GM19463 (cell line): ENCODE data around the gene JADE2.

Experiments used
- ATAC-seq: cut with Tn5 transposase; IDR thresholded peaks from one replicate; pipeline ENCODE4 v1.9.1; 2021; ENCODE audit warnings: mild to moderate bottlenecking, moderate library complexity; ENCODE audit not compliant: unreplicated experiment

The JADE2 gene

GRCh38 chr5:134527961-134528424, 2.5 kb downstream of the JADE2 start:
- ATAC-seq, result no peak

GRCh38 chr5:134528556-134528955, 3.1 kb downstream of the JADE2 start:
- no peak for ATAC-seq

- no peak for ATAC-seq
Measured at GRCh38 chr5:134529460-134529859, 4.0 kb downstream of the JADE2 start.

GRCh38 chr5:134530301-134531077, 5.0 kb downstream of the JADE2 start:
- ATAC-seq, result no peak

DNA sequence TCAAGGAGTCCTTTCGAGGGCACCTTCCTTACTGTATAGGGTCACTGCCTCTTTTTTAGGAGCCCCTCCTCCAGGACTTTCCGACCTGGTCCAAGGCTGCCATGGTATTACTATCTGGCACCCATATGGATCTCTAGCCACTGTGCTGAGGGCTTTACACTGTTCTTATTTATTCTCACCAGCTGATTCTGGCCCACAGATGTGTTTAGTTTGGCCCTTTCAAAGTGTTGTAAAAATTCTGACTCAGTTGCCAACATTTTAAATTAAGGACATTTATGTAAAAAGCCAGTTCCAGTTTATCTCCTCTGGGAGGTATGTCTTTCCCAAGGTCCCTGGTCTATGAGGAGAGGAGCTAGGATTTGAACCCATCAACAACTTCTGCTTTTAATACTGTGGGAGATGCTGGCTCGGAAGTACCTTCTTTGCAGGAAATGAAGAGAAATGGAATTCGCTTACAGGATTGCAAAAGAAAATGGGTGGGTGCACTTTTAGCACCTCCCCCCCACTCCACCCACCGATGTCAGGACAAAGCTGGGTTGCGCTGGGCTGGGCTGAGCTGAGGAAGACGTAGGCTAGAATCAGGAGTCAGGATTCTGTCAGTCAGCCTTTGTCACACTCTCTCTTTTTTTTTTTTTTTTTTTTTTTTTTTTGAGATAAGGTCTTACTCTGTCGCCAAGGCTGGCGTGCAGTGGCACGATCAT, 7.8 kb downstream of the JADE2 start:
- no peak for ATAC-seq

DNA sequence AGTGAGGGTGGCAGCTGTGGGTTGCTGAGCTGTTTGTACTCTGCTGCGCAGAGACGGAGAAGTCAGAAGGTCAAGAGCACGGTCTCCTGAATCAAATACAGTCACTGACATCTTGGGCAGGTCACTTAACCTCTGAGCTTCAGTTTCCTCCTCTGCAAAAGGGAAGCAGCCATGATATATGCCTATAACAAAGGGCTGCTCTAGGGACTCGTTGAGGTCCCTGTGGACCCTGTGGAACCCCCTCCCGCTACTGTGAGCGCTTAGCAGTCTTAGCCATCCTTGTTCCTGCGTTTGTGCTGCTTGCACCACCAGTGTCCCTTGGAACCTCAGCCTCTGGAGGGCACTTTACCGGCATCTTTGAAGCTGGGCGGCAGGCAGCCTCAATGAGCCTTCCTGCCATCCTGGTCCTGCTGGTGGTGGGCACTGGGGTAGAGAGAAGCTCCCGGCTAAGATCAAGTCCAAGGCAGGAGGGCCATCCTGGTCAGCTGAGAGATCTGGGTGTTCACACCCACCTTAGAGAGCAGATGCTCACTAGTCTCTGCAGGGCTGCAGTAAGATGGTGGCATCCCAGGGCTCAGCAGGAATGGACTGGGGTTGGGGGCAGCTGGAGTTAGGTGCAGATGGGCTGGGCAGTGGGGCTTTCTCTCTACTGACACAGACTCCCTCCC, 8.7 kb downstream of the JADE2 start:
- ATAC-seq, result no peak

DNA sequence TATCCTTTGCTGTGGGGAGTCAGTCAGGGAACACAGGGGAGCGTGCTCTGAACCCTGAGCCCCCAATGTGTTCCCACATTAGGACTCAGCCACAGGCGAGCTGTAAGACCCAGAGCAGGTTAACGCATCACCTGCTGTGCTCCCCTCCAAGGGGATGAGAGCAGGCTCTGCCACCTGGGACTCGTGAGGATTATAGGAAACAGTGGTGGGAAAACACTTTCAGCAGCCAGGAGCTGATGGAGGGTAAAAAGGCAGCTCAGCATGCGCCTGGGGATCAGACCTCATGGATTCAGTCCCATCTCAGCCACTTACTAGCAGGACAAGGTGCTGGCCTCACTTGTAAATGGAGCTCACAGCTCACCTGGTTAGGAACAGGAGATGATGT, 9.2 kb downstream of the JADE2 start:
- ATAC-seq, result no peak

DNA sequence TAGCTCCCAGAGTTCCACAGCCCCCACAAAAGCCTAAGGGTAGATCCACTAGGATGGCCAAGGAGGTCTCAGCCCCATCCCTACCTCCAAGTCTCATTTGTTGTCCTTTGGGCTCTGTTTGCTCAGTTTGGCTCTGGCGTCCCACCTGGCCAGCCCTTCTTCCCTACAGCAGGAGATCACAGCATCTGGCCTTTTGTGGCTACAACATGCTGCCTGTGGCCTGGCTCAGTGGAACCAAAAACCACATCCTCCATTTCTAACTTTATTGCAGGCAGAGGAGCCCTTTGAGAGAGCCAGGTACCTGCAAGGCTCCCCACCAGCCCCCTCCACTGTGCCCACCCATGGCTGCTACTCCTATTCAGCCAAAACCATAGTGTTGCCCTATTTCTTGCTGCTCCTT, 11.4 kb downstream of the JADE2 start:
- no peak for ATAC-seq

- ATAC-seq, result no peak
Measured at GRCh38 chr5:134537297-134537696, 11.8 kb downstream of the JADE2 start.

- ATAC-seq, result no peak
Measured at GRCh38 chr5:134538296-134538695, 12.8 kb downstream of the JADE2 start.

DNA sequence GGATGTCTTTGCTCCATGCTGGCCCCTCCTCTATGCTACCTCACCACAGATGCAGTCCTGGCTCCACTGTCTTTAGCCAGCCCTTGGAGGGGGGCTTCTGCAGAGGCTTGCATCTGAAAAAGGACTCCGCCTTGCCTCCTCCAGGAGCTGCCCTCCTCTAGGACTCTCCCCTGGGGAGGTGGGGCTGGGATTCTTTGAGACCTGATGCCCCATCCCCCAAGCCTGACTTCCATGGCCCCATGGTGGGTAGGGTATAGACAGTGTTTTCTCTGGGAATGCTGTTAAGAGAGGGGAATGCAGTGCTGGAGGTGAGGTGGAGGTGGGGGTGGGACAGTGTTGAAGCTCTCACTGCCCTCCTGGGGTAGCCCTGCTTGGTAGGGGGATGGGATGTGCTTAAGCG, 14.3 kb downstream of the JADE2 start:
- ATAC-seq, result no peak

GRCh38 chr5:134540747-134541733, 15.6 kb downstream of the JADE2 start:
- ATAC-seq, result peak; percentile 36

DNA sequence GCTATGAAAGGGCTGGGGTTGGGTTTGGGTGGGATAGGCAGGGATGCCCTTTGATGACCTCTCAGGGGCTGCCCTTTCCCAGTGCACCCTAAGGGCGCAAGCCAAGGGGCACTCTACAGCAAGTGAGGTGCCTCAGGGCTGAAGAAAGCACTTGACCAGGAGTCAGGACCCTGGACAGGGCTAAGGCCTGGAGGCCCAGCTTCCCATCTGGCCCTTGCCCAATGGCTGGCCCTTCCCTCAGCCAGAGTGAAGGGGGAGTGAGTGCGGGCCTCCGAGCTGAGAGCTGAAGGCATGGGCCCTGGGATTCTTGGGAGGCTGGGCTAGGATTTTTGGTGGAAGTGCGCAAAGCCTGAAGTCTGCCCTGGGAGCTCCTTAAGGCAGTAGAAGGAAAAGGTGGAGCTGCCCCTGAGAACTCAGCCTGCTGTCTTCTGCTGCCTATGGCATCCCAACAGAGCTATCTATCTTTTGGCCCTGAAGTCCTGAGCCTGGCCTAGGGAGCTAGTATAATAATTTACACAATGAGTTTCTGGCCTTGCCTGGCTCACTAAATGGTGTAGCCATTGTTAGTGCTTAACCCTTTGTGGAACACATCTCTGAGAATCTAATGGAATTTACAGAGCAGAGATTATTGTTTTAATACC, 16.4 kb downstream of the JADE2 start:
- peak; percentile 8 for ATAC-seq

GRCh38 chr5:134543820-134544614, 18.5 kb downstream of the JADE2 start:
- ATAC-seq, result peak; percentile 44

DNA sequence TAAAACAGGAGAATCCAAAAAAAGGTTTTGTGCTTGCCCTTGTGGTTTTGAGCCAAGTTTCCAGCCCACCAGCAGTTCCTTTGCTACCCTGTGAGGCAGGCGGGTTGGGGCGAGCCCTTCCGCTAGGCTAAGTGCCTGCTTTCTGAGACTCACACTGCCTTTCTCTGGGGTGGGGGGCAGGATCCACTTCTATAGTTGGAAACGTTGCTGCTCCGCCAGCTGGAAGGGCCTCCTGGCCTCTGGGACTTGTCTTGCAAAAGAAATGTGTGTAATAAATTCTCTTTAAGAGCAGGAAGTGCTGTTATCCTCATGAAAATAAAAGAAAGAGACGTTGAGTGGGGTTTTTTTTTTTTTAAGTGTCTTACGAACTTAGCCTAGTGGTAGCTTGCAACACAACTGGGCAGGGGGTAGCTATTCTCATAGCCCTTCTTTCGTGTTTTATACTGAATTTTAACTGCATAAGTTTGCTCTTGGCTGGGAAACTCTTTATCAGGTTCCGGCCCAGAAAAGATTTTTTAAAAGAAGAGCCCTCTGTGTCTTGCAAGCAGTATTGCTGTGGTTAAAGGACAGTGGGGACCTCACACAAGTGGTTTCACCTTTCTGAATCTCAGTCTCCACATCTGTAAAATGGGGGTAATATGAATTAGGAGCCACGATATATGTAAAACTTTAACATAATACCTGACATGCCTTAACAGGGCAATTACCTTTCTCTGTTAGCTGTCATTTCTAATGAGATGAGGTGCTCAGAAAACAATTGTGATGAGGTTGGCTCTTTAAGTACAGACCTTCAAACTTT, 19.8 kb downstream of the JADE2 start:
- no peak for ATAC-seq

DNA sequence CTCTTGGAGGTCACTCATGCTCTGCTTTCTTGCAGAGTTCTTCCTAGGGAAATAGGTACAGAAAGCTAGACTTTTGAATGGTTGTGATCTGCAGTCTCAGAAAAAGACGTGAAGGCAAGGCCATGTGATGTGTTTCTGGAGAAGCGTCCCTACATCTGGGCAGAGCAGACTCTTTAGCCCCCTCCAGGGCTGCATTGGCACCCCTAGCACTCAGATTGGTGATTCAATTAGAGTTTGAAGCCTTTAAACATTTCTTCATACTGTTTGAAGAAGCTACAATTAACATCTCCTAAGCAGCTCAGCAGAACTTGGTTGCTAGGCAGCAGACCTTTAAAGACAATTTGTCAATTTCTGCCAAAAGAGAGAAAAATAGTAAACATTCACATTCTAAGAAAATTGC, 21.6 kb downstream of the JADE2 start:
- ATAC-seq, result no peak

DNA sequence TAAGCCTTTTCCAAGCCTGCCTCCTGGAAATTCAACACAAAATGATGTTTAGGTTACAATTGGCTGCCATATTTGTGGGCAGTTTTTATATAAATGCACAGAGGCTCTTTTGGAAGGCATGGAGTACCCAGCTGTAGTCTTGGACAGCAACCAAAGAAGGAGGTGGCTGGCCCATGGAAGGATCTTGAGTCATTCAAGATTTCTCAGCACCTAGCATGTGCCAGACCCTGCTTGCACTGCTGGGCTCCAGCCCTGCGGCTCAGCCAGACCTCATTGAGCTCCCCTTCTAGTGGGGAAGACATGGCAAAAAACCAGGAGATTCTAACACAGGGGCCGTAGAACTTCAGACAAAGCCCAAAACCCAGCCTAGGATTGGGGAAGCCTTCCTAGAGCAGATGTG, 22.1 kb downstream of the JADE2 start:
- no peak for ATAC-seq

DNA sequence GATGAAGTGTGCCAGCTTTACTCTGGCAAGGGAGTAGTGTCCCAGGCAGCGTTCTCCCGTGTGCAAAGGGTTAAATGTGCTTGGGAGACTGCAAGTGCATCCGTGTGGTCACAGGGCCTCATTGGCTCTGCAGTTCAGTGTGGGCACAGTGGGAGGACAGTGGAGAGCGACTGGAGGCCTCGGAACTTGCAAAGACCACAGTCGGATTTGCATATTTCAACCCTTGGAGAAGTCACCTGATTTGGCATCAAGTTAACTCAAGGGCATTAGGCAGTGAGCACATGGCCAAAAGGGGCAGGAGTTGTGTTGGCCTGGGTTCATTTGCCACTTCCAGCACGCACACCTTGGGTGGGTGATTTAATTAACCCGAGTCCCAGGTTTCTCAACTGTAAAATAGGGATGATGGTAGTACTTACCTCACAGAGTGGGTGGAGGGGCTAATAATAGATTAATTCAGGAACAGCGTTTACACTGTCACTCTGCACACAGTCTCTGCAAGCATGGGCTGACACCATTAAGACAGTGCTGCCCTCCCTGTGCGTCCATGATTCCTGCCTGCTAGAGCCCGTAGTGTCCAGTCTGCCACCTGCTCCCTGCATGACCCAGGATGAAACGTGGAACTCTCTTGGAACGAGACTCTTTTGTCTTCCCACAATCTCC, 22.7 kb downstream of the JADE2 start:
- no peak for ATAC-seq
